Heart right ventricle (tissue), 16 donors: ENCODE measurements around the gene SPEN. TPM values are rescaled to one million over a fixed set of nuclear protein-coding genes. Genes with fewer than 3 reads are reported as not detected.

Experiments used
- ATAC-seq, 8 donors: fragments of 200-7000 bp; cut with Tn5 transposase; one replicate each; pipeline ENCODE4 v1.9.1; 2020; ENCODE audit warnings: mild to moderate bottlenecking in 8 of 8, moderate library complexity in 8 of 8, moderate number of reproducible peaks in 1 of 8
- DNase-seq, 2 donors: peaks; one replicate each; pipeline ENCODE4 v3.0.0-alpha.2; 2020
- H3K27ac ChIP-seq, 10 donors: fragments of 200-600 bp; sonication (generic) in 2 of 10; one replicate each; pipeline versions ENCODE4 v1.5.0 to v1.8.0; 2020 to 2022; ENCODE audit warnings: mild to moderate bottlenecking in 3 of 10
- H3K27me3 ChIP-seq, 7 donors: fragments of 200-600 bp; one replicate each; pipeline ENCODE4 v1.8.0; 2021 to 2022; ENCODE audit warnings: mild to moderate bottlenecking in 2 of 7
- H3K36me3 ChIP-seq, 9 donors: fragments of 200-600 bp; sonication (generic) in 1 of 9; one replicate each; pipeline versions ENCODE4 v1.5.0 to v1.8.0; 2020 to 2022; ENCODE audit warnings: mild to moderate bottlenecking in 2 of 9
- H3K4me1 ChIP-seq, 9 donors: fragments of 200-600 bp; sonication (generic) in 1 of 9; one replicate each; pipeline versions ENCODE4 v1.5.0 to v1.8.0; 2020 to 2022; ENCODE audit warnings: mild to moderate bottlenecking in 4 of 9
- H3K4me3 ChIP-seq, 10 donors: fragments of 200-600 bp; sonication (generic) in 2 of 10; one replicate each; pipeline versions ENCODE4 v1.5.0 to v1.8.0; 2020 to 2022; ENCODE audit warnings: mild to moderate bottlenecking in 7 of 10, moderate library complexity in 2 of 10
- H3K9me3 ChIP-seq, 11 donors: fragments of 200-600 bp in 10 of 11; sonication (generic) in 2 of 11; one replicate each; pipeline versions ENCODE4 v1.5.0 to v1.8.0; 2013 to 2022; ENCODE audit warnings: mild to moderate bottlenecking in 2 of 11, control low read depth in 1 of 11, moderate library complexity in 1 of 11
- WGBS, 2 donors: extraction: QIAGEN DNeasy Blood & Tissue Kit; methylation state at CpG; one replicate each; pipeline ENCODE4 v1.1.7; 2013; ENCODE audit warnings: inconsistent platforms in 1 of 2; 5-methylcytosine and 5-hydroxymethylcytosine counted together
- intact Hi-C, 10 donors: fragments of 100-400 bp; cut with DNase I; formaldehyde crosslinking; loops; one replicate each; pipeline versions ENCODE4 v1.11.1 to v1.14.2; 2022
- polyA plus RNA-seq, 2 donors: library from polyadenylated mRNA; stranded (reverse); fragments of 200-250 nt; gene quantifications; one replicate each; pipeline ENCODE4 v1.2.3, GENCODE V29; 2013
- total RNA-seq, 10 donors: library from RNA; stranded (reverse); fragmentation: NEBNext Ultra II Directional in 3 of 10; extraction: Animal tissue kit (Norgen Biotek cat#: 25700) in 3 of 10; gene quantifications; one replicate each; pipeline versions ENCODE4 v1.2.1 to v1.2.4, GENCODE V29; 2021 to 2023
- TF ChIP-seq, protein P1 (sequence below), 9 donors: fragments of 200-600 bp; sonication (generic) in 2 of 9; IDR thresholded peaks; one replicate each; pipeline versions ENCODE4 v1.5.0 to v1.8.0; 2021 to 2022; ENCODE audit warnings: antibody characterized with exemption in 9 of 9, mild to moderate bottlenecking in 5 of 9, moderate library complexity in 1 of 9
- donor health status: Arrhythmogenic right ventricular cardiomyopathy.
- donor health status: ischemic (EF 13 %, LVEDD 7.1; RV severe dilation, severe dysfunction).
- donor health status: healthy with polysubstance abuse.
- donor health status: DM: no; HTN: yes; CAD: no.
- donor health status: DM: no; HTN: no; CAD: no.
- donor health status: ischemic (EF 25% LVEDD 6.9; RV normal size, moderate dysfunction).
- donor health status: ischemic (EF 25% LVEDD 5.7; RV mildly dilated, moderate dysfunction).
- donor health status: healthy.
- donor health status: DM: yes; HTN: yes; CAD: no.
- donor health status: Ischemic cardiomyopathy.
- donor health status: ischemic (EF 35%, LVEDD 5.7; RV mildly dilated, moderate dysfunction).
- donor health status: nonischemic (EF 11% LVEDD 7.7; RV severe dilation, severe dysfunction).
- donor health status: DM: yes; HTN: yes; CAD: no.
- donor health status: PGD.
- donor health status: ischemic (EF 29% LVEDD 5.4; RV normal size, mild dysfunction).
- donor health status: nonischemic (EF 23%, LVEDD 6.1; RV moderate dilation, normal function).

Gene SPEN
- total and polyA plus RNA-seq, 12 donors = 11.2 to 34.4 (median 27.1) TPM

DNA sequence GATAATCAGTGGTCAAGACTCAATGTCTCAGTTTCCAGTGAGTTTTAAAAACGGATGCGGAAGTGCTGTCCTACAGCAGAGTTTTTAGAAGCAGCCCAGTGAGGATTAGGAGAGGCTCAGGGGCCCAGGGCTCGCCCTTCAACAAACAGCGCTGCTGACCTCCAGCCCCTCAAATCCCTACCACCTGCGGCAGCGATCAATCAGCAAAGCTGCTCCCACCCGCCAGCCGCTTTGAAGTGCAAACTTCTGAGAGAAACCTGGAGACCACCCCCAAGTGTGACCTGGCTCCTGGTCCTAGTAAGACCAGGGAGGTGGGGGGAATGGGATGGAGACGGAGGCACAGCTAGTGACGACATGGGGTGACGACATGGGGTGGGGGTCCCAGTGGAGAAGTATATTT lies 114.0 kb downstream of the SPEN start:
- DNase-seq = no peak
- peaks cover 0 to 19% (median 0%) of the 10 kb centered on the region in 9 donors for H3K36me3 ChIP-seq
- 89 to 91% methylated on average over 11 of the region's 11 CpGs for WGBS, 2 donors
- H3K4me1 ChIP-seq = peaks cover 13 to 72% (median 35%) of the 10 kb centered on the region in 9 donors
- ATAC-seq = no peak
- no peaks in the 10 kb centered on the region for H3K9me3 ChIP-seq
- no peak overlapping the region for H3K27ac ChIP-seq
- no peak overlapping the region for H3K4me3 ChIP-seq
- intact Hi-C loops = loop anchor here in 2 of 10 donors (10.0 kb wide), 2 partner anchors 57 to 137 kb away; no protein-coding TSS in a partner anchor
- TF ChIP-seq, protein P1, sequence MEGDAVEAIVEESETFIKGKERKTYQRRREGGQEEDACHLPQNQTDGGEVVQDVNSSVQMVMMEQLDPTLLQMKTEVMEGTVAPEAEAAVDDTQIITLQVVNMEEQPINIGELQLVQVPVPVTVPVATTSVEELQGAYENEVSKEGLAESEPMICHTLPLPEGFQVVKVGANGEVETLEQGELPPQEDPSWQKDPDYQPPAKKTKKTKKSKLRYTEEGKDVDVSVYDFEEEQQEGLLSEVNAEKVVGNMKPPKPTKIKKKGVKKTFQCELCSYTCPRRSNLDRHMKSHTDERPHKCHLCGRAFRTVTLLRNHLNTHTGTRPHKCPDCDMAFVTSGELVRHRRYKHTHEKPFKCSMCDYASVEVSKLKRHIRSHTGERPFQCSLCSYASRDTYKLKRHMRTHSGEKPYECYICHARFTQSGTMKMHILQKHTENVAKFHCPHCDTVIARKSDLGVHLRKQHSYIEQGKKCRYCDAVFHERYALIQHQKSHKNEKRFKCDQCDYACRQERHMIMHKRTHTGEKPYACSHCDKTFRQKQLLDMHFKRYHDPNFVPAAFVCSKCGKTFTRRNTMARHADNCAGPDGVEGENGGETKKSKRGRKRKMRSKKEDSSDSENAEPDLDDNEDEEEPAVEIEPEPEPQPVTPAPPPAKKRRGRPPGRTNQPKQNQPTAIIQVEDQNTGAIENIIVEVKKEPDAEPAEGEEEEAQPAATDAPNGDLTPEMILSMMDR (IDR thresholded peaks at IDR 0.05) = no peak
- H3K27me3 ChIP-seq = no peaks in the 10 kb centered on the region

DNA sequence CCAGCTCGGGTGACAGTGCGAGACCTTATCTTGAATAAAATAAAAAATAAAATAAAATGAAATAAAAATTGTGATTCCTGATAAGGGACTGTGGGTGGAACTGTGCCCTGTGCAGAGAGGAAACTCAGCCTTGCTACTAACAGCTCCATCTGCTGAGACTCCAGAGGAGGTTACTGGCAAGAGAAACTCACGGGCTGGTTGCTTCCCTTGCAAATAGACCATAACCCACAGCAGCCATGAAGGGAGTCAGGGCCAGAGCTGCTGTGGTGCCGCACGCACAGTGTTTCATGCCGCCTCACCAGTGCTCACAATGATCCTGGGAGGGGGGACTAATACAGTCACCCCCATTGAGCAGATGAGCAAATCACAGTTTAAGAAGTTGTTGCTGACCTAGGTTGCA lies 114.7 kb downstream of the SPEN start:
- no peak overlapping the region for H3K27ac ChIP-seq
- WGBS, 2 donors = 87 to 88% methylated on average over 6 of the region's 6 CpGs
- no peaks in the 10 kb centered on the region for H3K27me3 ChIP-seq
- TF ChIP-seq, protein P1 (IDR thresholded peaks at IDR 0.05) = no peak
- H3K9me3 ChIP-seq = no peaks in the 10 kb centered on the region
- DNase-seq (no peak), ATAC-seq (no peak)
- H3K4me1 ChIP-seq = peaks cover 13 to 77% (median 34%) of the 10 kb centered on the region in 9 donors
- H3K36me3 ChIP-seq = peaks cover 0 to 16% (median 0%) of the 10 kb centered on the region in 9 donors
- H3K4me3 ChIP-seq = no peak overlapping the region
- intact Hi-C loops = loop anchor here in 2 of 10 donors (10.0 kb wide), 2 partner anchors 57 to 137 kb away; no protein-coding TSS in a partner anchor

DNA sequence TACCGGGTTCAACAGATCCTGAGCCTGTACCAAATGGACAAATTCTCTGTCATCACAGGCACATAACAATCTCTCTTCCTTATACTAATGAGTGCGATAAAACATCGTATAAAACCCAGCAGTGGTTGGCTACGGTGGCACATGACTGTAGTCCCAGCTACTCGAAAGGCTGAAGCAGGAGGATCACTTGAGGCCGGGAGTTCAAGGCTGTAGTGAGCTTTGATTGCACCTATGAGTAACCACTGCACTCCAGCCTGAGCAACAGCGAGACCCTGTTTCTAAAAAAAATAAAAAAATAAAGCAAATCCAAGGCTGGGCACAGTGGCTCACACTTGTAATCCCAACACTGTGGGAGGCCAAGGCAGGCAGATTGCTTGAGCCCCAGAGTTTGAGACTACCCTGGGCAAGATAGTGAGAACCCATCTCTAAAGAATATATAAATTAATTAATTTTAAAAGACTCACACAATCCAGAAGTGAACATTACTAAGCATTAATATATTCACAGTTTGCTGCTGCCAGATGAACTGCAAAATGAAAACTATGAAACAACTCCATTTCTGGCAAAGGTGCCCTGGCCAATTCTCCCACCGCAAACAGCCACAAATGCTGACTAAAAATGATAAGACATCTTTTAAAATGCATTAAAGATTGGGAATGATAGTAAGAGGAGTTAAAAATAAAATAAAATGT lies 115.3 kb downstream of the SPEN start:
- Histone ChIP-seq H3K9me3 (no peaks in the 10 kb centered on the region), H3K4me1 (peaks cover 13 to 77% (median 34%) of the 10 kb centered on the region in 9 donors), H3K4me3 (no peak overlapping the region), H3K27me3 (no peaks in the 10 kb centered on the region), H3K36me3 (peaks cover 0 to 12% (median 0%) of the 10 kb centered on the region in 9 donors), H3K27ac (peak overlapping the region in 1 of 10 donors; percentile 83)
- 89 to 92% methylated on average over 8 of the region's 8 CpGs for WGBS, 2 donors
- DNase-seq = no peak
- intact Hi-C loops = loop anchor here in 2 of 10 donors (10.0 kb wide), 2 partner anchors 58 to 138 kb away; no protein-coding TSS in a partner anchor
- no peak for ATAC-seq
- TF ChIP-seq, protein P1 (IDR thresholded peaks at IDR 0.05) = no peak

DNA sequence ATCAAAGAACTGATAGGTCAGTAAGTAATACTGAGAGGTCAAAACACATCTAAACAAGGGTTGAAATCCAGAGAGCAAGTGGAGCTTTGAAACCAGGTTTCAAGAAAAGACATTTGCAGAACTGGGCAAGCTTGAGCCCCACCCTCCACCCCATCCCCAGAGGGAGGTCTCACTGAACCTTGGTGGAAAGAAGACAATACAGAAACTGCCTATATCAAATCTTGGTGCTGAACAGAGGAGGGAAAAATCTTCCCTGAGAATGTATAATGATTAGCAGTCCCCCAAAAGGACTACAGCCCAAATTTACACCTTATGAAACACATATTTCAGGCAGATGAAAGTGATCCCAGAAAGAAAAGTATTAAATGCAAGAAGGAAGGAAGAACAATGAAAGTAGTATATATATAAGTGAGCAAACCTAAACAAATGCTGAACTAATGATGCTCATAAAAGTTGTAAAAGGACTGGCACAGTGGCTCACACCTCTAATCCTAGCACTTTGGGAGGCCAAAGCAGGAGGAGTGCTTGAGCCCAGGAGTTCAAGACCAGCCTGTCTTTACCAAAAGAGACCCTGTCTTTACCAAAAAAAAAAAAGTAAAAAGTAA lies 116.0 kb downstream of the SPEN start:
- peak overlapping the region in 1 of 10 donors; percentile 83 for H3K27ac ChIP-seq
- DNase-seq (no peak), ATAC-seq (no peak)
- no peaks in the 10 kb centered on the region for H3K27me3 ChIP-seq
- H3K9me3 ChIP-seq = no peaks in the 10 kb centered on the region
- TF ChIP-seq, protein P1 (IDR thresholded peaks at IDR 0.05) = no peak
- H3K36me3 ChIP-seq = peaks cover 0 to 16% (median 0%) of the 10 kb centered on the region in 9 donors
- peaks cover 13 to 70% (median 30%) of the 10 kb centered on the region in 9 donors for H3K4me1 ChIP-seq
- intact Hi-C loops = loop anchor here in 2 of 10 donors (10.0 kb wide), 2 partner anchors 59 to 139 kb away; no protein-coding TSS in a partner anchor
- no peak overlapping the region for H3K4me3 ChIP-seq
